Kidney tubule cell (primary cell): Measurements from ENCODE around the gene HEPACAM2.

Source experiments
- DNase-seq: peaks from one replicate; pipeline ENCODE4 v3.0.0-alpha.2; 2018; ENCODE audit warnings: low spot score

The HEPACAM2 gene

GRCh38 chr7:93202594-93203250, 23.5 kb downstream of the HEPACAM2 start:
- no peak for DNase-seq

DNA sequence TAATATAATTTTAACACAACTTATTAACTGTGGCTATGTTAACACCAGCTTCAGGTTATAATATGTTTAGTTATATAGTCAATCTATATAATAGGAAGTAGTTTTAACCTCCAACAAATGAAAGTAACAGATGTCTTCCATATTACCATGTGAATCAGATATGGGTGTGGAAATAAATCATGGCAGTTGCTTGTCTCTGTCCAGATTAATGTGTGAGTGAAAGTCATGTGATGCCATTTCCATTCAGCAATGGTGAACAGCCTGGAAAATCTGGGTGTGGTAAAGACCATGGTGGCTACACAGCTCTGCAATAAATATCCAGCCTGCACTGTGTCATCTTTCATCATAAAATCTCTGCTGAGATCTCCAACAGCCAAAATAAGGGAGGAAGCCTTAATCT, 27.8 kb downstream of the HEPACAM2 start:
- no peak for DNase-seq

GRCh38 chr7:93196336-93196735, 29.9 kb downstream of the HEPACAM2 start:
- no peak for DNase-seq

DNA sequence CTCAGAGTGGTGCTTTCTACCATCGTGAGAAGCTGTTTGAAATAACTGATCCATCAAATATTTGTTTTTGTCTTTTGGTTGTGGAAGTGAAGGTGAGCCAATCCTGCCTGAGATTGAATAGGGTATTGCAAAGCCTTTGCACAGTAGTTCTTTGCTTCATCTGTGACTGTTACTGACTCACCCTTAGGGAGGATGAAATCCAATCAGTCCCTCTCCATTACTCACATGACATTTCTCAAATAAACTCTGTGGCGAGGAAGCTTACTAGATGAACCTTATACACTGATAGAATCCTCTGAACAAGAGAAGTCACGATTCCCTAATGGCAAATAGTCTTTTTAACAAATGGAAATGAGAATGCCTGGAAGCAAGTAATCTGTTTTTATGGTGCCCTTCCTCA, 31.9 kb downstream of the HEPACAM2 start:
- peak; percentile 55 for DNase-seq

DNA sequence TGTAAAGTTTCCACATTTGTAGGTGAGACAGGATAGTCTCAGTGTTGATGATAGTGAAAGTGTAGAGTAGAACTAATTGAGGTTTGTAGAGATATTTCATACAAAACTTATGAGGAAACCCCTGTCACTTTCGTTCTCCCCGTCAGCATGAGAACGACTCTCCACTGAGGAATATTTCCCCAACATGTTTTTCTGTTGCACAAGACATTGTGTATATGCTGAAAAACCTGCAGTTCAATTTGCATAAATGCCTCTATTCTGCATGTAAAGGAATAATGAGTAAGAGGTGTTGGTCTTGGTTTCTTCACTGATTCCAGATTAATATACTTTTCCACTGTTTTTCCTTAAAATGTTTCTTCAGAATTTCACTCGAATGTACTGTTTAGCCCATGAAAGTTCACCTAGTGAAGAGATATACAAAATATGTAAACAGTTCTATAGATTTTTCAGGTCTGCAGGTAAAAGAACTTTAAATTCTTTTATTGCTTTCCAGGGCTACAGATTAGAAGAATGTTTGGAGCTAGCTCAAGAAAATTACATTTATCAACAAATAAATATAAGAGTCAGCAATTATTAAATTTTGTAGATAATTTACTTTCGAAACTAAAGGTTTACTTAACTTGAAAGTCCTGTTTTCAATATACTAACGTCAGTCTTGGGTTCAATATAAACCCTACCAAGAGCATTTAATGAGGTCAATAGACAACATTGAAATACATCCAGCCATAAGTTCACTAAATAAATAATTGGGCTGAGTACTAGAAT, 37.2 kb downstream of the HEPACAM2 start:
- DNase-seq: no peak

DNA sequence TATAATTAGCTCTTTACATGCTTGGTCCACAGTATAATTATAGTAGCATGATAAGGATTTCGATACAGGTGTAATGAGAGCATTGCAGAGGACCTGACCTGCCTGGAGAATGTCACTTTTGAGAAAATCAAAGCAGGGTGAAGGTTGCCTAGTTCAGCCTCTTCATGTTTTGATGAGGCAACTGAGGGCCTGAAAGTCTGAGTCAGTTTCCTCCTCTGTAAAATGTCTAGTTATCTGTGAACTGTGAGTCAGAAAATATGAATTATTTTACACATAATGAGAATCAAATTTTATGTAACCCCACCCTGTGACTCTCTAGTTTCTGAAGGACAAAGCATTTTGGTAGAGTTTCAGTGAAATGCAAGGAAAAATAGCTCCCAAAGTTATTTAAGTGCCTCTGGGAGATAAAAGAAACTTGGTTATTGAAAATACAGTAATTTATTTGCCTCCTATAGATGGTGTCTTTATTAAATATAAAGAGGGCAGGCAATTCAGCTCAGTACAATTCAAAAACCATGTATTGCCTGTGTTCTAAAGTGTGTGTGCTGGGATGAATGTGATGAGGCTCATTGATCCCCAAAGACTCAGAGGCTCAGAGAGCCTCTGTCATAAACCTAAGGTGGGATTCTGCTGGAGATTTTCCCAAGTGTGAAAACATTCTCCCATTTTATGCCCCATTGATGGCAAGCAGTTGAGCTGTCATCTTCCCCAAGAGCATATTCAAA, 40.8 kb downstream of the HEPACAM2 start:
- no peak for DNase-seq

DNA sequence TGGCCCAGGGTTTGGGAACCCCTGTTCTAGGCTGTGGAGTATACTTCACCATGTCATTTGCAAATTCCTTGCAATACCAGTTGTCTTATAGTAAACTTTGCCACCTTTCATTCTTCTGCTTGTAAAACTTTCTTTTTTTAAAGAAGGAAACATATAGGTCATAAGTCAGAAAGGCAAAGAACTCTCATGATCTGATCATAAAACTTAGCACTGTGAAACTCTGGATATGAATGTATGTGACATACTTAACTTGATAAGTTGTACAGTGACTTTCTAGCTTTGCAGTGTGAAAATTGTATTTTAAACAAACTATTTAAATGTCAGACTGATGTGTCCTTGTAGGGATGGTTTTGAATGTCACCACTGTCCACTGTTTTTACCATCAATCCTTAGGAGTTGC, 47.1 kb downstream of the HEPACAM2 start:
- DNase-seq: no peak

DNA sequence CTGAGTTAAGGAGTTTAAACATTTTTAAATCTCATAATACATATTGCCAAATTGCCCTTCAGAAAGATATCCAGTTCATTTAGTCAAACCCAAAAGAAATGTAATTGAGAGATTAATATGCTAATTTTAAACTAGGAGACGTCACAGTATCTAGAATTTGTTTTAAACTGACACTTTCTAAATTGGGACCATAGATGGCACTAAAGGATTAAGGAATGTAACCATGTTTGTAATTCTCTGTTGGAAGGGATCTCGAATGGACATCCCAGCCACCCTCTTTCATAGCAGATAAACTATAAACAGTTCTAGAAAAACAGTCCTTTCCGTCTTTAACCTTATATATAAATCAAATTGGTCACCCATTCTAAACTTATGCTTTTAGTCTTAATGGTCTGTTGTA, 48.1 kb downstream of the HEPACAM2 start:
- peak; percentile 28 for DNase-seq

GRCh38 chr7:93176992-93177580, 49.2 kb downstream of the HEPACAM2 start:
- DNase-seq: no peak

- no peak for DNase-seq
Measured at GRCh38 chr7:93175219-93175618, 51.0 kb downstream of the HEPACAM2 start.

- DNase-seq: no peak
Measured at GRCh38 chr7:93172683-93173082, 53.6 kb downstream of the HEPACAM2 start.

DNA sequence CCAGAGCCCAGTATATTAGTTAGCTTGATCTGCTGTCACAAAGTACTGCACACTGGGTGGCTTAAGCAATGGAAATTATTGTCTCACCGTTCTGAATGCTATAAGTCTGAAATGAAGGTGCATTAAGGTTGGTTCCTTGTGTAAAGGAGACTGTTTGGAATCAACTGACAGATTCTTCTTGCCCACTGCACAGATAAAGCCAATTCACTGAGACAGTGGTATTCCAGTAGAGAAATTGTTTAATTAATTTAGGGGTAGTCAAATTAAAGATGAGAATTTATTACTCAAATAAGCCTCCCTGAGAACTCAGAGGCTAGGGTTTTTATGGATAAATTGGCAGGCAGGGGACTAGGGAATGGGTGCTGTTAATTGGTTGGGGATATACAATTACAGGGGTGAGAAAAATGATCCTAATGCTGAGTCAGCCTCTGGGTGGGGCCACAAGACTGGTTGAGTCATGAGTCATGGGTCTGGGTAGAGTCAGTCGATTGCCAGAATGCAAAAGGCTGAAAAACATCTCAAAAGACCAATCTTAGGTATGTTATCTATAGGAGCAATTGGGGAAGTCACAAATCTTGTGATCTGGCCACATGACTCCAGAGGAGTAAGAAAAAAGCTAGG, 54.6 kb downstream of the HEPACAM2 start:
- no peak for DNase-seq

GRCh38 chr7:93165447-93165846, 60.8 kb downstream of the HEPACAM2 start:
- DNase-seq: peak; percentile 22

DNA sequence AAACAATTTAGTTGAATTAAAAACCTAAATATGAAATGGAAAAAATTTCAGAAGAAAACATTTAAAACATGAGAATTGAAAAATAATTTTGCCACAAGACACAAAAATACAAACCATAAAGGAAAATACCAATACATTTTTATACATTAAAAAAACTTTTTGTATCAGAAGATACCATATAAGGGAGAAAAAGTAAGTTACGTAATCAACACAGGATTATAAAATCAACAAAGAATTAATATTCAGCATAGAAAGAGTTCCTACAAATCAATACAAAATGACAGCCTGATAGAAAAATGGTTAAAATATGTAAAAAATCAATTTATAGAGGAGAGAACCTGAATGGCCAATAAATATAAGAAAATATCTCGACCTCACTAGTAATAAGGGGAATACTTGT, 61.5 kb downstream of the HEPACAM2 start:
- DNase-seq: no peak

GRCh38 chr7:93161181-93161762, 65.0 kb downstream of the HEPACAM2 start:
- no peak for DNase-seq

DNA sequence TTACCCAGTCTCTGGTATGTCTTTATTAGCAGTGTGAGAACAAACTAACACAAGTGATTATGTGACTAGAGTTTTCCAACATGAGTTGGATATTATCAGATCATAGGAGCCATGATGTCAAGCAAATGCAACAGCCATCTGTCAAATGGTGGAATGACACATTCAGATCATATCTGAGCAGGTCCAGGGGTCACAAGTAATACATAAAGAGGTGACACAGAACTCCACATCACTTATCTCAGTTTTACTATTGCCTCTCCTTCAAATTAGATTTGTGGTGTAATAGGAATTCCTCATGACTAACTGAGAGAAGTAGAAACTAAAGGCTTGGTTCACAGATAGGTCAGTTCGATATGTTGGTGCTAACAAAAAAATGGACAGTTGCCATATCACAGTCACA, 65.9 kb downstream of the HEPACAM2 start:
- peak; percentile 46 for DNase-seq

GRCh38 chr7:93159490-93159889, 66.8 kb downstream of the HEPACAM2 start:
- no peak for DNase-seq

DNA sequence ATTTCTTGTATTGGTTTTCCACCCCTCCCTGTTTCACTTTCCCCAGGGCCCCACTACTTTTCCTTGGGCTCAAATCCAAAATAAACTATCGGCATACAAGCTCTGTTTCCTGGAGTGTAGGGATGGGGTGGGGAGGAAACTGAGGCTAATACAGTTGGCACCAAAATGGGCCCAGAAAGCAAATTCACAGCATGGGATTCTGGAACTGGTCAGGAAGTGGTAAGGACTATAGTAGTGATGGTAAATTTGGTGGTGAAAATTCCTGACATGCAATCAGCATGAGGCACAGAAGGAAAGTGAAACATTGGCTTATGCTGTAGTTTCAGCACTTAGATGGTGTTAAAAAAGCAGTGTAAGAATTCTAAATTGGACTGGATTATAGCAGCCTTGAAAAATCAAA, 69.4 kb downstream of the HEPACAM2 start:
- DNase-seq: peak; percentile 70

- DNase-seq: peak; percentile 59
Measured at GRCh38 chr7:93150200-93150835, 76.0 kb downstream of the HEPACAM2 start.

- no peak for DNase-seq
Measured at GRCh38 chr7:93148727-93149126, 77.5 kb downstream of the HEPACAM2 start.

DNA sequence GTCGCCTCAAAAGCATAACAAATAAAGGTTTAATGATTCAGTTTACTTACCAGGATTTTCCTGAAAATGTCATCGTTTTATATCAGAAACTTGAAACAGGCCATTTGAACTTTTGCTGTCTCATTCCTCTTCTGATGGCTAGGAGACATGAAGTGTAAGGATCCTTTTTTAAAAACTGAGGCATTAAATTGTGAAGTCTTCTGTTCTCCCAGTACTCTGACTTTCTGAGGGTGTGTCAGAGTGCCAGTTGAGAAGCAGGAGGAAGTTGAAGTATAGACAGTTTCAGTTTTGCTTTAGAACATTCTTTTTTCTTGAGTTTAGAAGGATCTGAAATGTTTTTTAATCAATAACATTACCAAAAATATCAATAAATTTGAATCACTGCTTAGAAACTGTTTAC, 78.1 kb downstream of the HEPACAM2 start, which contains the start of gene SAMD9L:
Gene SAMD9L, minus strand, starts transcription at position 242 of the 400 bp plus-strand sequence. CDS start 12,414 bp downstream, outside the sequence.
- peak; percentile 37 for DNase-seq
